Esophagus (tissue), 2 donors: ENCODE measurements around the gene DUSP14. TPM values are rescaled to one million over a fixed set of nuclear protein-coding genes. Genes with fewer than 3 reads are reported as not detected.

Source experiments
- H3K27ac ChIP-seq, 2 donors: one replicate each; pipeline ENCODE4 v1.5.1; 2013; ENCODE audit warnings: low read depth in 2 of 2, mild to moderate bottlenecking in 2 of 2, inconsistent platforms in 1 of 2, low read length in 1 of 2, moderate library complexity in 1 of 2
- H3K27me3 ChIP-seq, 2 donors: one replicate each; pipeline ENCODE4 v1.6.1; 2013; ENCODE audit warnings: low read length in 2 of 2, control low read depth in 1 of 2, mild to moderate bottlenecking in 1 of 2; ENCODE audit not compliant: insufficient read depth in 2 of 2, control insufficient read depth in 1 of 2
- H3K36me3 ChIP-seq, 2 donors: one replicate each; pipeline ENCODE4 v1.6.1; 2013; ENCODE audit warnings: low read length in 1 of 2; ENCODE audit not compliant: control insufficient read depth in 2 of 2, insufficient read depth in 2 of 2
- H3K4me1 ChIP-seq, 2 donors: one replicate each; pipeline ENCODE4 v1.6.1; 2013; ENCODE audit warnings: low read length in 1 of 2; ENCODE audit not compliant: control insufficient read depth in 2 of 2, insufficient read depth in 2 of 2
- H3K4me3 ChIP-seq, 2 donors: one replicate each; pipeline ENCODE4 v1.5.1; 2013; ENCODE audit warnings: low read length in 2 of 2, mild to moderate bottlenecking in 2 of 2, low read depth in 1 of 2, moderate library complexity in 1 of 2
- H3K9me3 ChIP-seq, 2 donors: one replicate each; pipeline ENCODE4 v1.6.1; 2013; ENCODE audit warnings: mild to moderate bottlenecking in 2 of 2, low read depth in 1 of 2, low read length in 1 of 2, moderate library complexity in 1 of 2; ENCODE audit not compliant: control insufficient read depth in 2 of 2, insufficient read depth in 1 of 2
- WGBS, 2 donors: extraction: QIAGEN DNeasy Blood & Tissue Kit; methylation state at CpG; one replicate each; pipeline ENCODE4 v1.1.7; 2013; 5-methylcytosine and 5-hydroxymethylcytosine counted together
- polyA plus RNA-seq, 2 donors: library from polyadenylated mRNA; stranded (reverse); fragments of 200-250 nt; gene quantifications; one replicate each; pipeline ENCODE4 v1.2.3, GENCODE V29; 2013
- donor health status: healthy with polysubstance abuse.
- donor health status: Bipolar disorder and iron deficiency.

The DUSP14 gene
- polyA plus RNA-seq, 2 donors, result 13.2 to 31.5 TPM

DNA sequence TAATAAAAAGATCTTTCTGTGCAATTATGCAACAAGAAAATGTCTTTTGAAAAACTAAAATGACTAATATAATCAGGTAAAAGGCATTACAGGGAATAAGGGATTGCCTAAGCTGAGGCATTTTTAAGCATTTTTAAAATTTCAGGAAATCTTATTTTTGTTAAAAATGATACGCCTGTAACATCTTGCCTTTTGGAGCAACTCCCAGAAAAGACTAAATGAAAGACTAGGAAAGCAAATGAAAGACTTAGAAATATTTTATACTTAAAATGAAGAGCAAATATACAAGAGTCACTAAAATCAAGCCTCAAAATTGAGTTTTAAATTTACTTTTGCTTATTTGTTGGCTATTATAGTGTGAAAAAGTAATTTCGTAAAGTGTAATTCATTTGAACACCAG is 55.8 kb downstream of the DUSP14 start:
- Histone ChIP-seq H3K4me3 (no peak overlapping the region), H3K27me3 (no peaks in the 10 kb centered on the region), H3K27ac (no peak overlapping the region), H3K4me1 (no peaks in the 10 kb centered on the region), H3K9me3 (no peaks in the 10 kb centered on the region), H3K36me3 (peaks cover 11 to 14% of the 10 kb centered on the region in 2 donors)
- WGBS, 2 donors, result 92 to 95% methylated on average over 2 of the region's 2 CpGs

DNA sequence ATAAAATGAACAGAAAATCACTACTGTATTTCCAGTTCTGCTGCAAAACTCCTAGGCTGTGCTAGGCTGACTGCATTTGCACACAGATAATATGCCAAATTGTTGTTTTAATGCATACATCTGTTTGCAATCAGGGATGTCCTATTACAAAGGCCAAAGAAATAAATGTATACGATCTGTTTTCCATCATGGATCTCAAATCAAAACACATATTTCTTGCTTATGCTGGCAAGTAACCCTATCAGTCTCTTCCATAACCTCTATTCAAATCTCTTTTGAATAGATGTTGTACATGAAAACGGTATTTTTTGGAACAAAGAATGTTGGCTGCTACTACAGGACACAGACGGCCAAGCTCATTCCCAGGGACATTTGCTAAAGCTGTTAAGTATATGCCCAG is 56.6 kb downstream of the DUSP14 start:
- Histone ChIP-seq H3K4me1 (no peaks in the 10 kb centered on the region), H3K36me3 (peaks cover 7 to 8% of the 10 kb centered on the region in 2 donors), H3K4me3 (no peak overlapping the region), H3K27ac (no peak overlapping the region), H3K27me3 (no peaks in the 10 kb centered on the region), H3K9me3 (no peaks in the 10 kb centered on the region)
- WGBS, 2 donors, result 52 to 57% methylated on average over 3 of the region's 3 CpGs

DNA sequence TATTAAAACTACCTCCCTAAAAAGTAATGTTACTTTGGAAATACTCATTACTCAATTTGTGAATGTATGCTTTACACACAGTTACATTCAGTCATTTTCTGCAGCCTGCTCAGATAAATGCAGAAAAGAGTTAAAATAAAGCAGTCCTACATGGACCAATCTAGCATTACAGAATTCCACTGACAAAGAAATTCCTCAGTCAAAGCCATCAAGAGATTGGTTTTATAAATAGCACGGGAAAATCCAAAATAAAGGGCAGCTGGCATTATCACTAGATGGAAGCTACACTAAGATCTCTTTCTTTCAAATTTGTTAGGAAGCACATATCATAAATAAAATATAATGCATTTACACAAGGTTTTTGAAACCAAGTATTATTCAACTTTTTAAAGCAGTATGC is 58.3 kb downstream of the DUSP14 start:
- no peak overlapping the region for H3K27ac ChIP-seq
- H3K4me3 ChIP-seq, result no peak overlapping the region
- H3K36me3 ChIP-seq, result peaks cover 0 to 2% of the 10 kb centered on the region in 2 donors
- WGBS, 2 donors, result 67 to 78% methylated on average over 1 of the region's 1 CpG
- no peaks in the 10 kb centered on the region for H3K9me3 ChIP-seq
- no peaks in the 10 kb centered on the region for H3K4me1 ChIP-seq
- H3K27me3 ChIP-seq, result no peaks in the 10 kb centered on the region

DNA sequence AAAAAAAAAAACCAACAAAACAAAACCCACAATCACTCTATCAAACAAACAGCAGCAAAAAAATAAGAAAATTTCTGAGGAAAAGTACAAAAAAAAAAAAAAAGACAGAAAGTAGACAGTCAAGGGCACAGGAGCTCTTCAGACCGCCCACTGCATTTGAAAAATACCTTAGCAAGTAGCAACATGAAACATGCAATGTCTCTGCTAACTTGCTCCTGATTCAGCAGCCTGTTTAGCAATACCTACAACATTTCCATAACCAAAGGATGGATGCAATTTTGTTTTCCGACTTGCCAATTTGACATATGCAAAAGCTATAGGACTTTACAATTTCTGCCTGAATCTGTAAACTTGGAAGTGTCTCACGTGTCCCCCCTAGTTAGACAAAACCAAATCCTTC is 62.1 kb downstream of the DUSP14 start:
- peaks cover 2 to 6% of the 10 kb centered on the region in 2 donors for H3K36me3 ChIP-seq
- H3K4me3 ChIP-seq, result no peak overlapping the region
- no peak overlapping the region for H3K27ac ChIP-seq
- WGBS, 2 donors, result 57 to 74% methylated on average over 3 of the region's 3 CpGs
- H3K27me3 ChIP-seq, result no peaks in the 10 kb centered on the region
- no peaks in the 10 kb centered on the region for H3K4me1 ChIP-seq
- H3K9me3 ChIP-seq, result no peaks in the 10 kb centered on the region

DNA sequence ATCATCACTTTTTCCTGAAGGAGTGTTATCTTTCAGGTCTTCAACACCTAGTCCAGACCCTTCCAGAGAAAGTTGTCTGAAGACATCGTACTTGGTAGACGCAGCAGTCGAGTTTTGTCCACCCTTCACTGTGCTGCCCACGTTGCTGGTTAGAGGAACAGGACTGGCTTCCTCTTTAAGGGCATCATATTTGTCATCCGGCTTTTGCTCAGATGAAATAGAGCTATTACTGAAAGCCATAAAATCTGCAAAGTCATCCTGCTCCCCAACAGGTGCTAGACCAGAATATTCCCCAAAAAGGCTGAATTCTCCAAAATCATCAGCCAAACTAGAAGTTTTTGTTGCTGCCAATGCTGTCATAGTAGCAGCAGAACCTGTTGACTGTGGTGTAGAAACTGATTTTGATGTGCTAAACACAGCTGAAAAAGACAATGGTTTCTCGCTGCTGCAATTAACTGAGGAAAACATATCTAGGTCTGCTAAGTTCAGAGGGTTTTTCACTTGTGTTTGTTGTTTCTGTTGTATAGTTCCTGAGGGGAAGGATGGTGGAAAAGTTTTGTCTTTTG is 63.8 kb downstream of the DUSP14 start:
- WGBS, 2 donors, result 89 to 91% methylated on average over 6 of the region's 6 CpGs
- Histone ChIP-seq H3K9me3 (no peaks in the 10 kb centered on the region), H3K4me3 (no peak overlapping the region), H3K27me3 (no peaks in the 10 kb centered on the region), H3K27ac (no peak overlapping the region), H3K4me1 (no peaks in the 10 kb centered on the region), H3K36me3 (peaks cover 6 to 7% of the 10 kb centered on the region in 2 donors)

DNA sequence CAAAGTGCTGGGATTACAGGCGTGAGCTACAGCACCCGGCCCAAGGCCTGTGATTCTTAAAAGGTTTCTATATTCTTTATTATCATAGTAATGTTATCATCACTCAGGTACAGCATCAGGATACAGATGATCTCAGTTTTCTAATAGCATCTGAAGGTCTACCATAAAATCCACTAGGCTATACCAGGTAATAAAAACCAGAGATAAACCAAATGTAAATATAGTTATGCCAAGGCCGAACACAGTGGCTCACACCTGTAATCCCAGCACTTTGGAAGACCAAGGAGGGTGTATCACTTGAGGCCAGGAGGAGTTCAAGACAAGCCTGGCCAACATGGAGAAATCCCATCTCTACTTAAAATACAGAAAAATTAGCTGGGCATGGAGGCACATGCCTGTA is 65.7 kb downstream of the DUSP14 start:
- H3K4me3 ChIP-seq, result no peak overlapping the region
- no peak overlapping the region for H3K27ac ChIP-seq
- H3K9me3 ChIP-seq, result no peaks in the 10 kb centered on the region
- no peaks in the 10 kb centered on the region for H3K4me1 ChIP-seq
- peaks cover 10% of the 10 kb centered on the region in 2 donors for H3K36me3 ChIP-seq
- 90 to 98% methylated on average over 3 of the region's 3 CpGs for WGBS, 2 donors
- H3K27me3 ChIP-seq, result no peaks in the 10 kb centered on the region

DNA sequence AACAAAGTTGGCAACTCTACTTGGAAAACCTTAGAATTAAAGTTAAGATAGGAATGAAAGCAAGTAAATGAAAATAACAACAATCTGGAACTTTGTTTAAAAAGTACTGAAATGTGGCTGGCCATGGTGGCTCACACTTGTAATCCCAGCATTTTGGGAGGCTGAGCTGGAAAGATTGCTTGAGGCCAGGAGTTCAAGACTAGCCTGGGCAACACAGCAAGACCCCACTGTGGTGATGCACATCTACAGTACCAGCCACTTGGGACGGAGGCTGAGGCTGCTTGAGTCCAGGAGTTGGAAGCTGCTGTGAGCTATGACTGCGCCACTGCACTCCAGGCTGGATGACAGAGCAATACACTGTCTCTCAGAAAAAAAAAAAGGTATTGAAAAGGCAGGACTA is 67.8 kb downstream of the DUSP14 start:
- H3K36me3 ChIP-seq, result peaks cover 10 to 11% of the 10 kb centered on the region in 2 donors
- 97 to 100% methylated on average over 2 of the region's 2 CpGs for WGBS, 2 donors

DNA sequence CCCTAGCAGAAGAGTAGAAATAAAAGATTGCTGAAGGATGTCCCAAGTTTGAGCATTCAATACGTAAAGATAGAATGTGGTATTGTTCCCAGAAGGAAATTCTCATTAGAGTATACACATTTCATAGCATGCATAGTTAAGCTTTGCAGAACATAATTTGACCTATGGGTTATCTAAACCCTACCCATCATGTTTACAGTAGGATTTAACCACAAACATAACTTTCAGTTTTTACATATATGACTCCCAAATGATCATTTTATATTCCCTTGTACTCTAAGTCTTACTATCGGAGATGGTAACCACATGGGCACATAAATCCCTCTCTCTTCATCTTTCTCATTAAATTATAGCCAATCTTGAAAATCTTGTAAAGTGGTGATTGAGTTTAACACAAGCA is 68.6 kb downstream of the DUSP14 start:
- H3K9me3 ChIP-seq, result no peaks in the 10 kb centered on the region
- H3K27me3 ChIP-seq, result no peaks in the 10 kb centered on the region
- H3K27ac ChIP-seq, result no peak overlapping the region
- 94 to 96% methylated on average over 2 of the region's 2 CpGs for WGBS, 2 donors
- H3K4me1 ChIP-seq, result no peaks in the 10 kb centered on the region
- H3K4me3 ChIP-seq, result no peak overlapping the region
- H3K36me3 ChIP-seq, result peaks cover 8 to 9% of the 10 kb centered on the region in 2 donors

More for the DNA sequence above, 67.8 kb downstream of the DUSP14 start:
- Histone ChIP-seq H3K9me3 (no peaks in the 10 kb centered on the region), H3K27me3 (no peaks in the 10 kb centered on the region), H3K4me3 (no peak overlapping the region), H3K27ac (no peak overlapping the region), H3K4me1 (no peaks in the 10 kb centered on the region)

DNA sequence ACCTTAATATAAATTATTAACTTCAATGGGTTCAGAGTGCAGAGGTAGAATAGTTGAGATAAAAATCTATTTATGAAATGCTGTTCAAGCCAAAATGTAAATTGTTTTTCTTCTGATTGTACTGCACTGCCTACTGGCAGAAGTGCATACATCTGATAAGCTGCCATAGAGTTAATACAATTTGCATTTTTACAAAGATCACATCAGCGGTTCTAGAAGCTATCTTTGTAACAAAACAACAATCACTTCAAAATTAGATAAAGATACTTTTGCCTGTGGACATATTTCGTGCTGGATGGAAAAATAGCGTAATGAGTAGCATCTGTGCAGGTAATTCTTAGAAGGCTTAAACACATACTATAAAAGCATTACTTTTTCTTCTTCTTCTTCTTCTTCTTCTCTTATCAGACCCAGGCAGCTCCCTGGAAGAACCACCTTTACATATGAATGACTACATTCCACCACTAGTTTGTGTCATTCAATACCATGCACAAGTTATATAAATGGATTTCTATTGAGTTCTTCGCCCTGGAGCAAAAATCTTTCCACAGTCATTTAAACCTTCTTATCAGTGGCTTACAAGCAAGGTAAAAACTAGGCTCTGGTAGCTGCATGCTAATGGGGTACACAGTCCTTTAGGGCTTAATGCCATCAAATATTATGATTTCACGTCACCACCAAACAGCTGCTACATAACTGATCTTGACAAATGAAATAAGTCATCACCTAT is 72.5 kb downstream of the DUSP14 start:
- H3K27ac ChIP-seq, result no peak overlapping the region
- 86 to 91% methylated on average over 5 of the region's 5 CpGs for WGBS, 2 donors
- no peaks in the 10 kb centered on the region for H3K27me3 ChIP-seq
- no peaks in the 10 kb centered on the region for H3K4me1 ChIP-seq
- H3K4me3 ChIP-seq, result no peak overlapping the region
- no peaks in the 10 kb centered on the region for H3K9me3 ChIP-seq
- H3K36me3 ChIP-seq, result peaks cover 8 to 11% of the 10 kb centered on the region in 2 donors
